ENCODE data around the gene ABCG1.

The ABCG1 gene

DNA sequence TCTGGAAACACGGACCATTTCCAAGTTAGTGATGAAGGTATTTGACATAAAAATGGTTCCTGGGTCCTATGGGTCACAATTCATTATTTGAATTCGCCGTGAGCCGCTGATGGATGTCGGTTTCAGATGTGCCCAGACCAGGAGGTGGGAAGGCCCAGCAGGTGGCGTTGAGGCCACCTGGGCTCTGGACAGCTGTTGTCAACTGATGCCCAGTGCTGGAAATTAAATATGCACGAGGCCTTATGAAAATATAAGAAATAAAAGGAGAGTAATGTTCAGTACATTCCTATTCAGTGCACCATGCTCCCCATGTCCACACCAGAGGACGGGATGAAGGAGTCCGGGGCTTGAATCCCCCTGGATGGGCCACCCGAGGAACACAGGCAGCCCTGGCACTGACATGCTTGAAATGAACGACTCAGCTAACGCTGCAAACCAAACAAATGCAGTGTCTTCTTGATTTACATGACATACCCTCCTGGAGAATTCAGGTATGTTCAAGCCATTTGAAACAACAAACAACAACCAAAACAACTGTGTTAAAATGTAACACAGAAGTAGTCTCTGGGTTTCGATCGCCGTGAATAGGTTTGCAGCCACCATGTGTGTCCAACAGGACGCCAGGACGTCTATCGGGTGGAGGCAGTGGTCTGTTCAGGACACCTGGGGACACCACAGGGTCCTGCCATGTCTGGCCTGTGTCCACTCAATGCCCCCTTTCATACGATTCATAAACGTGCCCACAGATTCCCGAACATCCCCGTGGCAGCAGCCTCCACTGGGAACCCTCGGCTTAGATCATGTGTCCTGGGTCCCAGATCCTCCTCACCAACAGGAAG, 90.2 kb downstream of the ABCG1 start:
- no peak for DNase-seq

DNA sequence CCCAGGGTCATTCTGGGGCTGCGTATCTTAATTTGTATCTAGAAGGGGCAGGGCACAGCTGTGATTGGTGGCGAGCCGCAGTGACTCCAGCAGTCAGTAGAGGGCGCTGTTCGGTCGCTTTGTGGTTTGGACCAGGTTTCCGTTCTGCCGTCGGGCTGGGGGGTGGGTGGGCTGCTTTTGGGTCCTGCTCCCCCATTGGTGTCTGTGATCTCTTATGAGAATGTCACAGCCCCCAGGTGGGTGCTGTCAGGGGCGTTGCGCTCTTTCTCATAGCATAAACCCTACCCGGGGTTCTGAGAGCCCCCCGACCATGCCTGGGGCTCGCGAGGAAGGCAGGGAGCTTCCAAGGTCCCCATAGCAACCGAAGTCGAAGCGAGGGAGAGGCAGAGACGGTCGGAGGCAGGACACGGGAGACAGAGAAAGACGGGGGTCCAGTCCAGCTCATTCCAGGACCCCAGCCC, 90.8 kb downstream of the ABCG1 start:
- DNase-seq, result peak; percentile 3

DNA sequence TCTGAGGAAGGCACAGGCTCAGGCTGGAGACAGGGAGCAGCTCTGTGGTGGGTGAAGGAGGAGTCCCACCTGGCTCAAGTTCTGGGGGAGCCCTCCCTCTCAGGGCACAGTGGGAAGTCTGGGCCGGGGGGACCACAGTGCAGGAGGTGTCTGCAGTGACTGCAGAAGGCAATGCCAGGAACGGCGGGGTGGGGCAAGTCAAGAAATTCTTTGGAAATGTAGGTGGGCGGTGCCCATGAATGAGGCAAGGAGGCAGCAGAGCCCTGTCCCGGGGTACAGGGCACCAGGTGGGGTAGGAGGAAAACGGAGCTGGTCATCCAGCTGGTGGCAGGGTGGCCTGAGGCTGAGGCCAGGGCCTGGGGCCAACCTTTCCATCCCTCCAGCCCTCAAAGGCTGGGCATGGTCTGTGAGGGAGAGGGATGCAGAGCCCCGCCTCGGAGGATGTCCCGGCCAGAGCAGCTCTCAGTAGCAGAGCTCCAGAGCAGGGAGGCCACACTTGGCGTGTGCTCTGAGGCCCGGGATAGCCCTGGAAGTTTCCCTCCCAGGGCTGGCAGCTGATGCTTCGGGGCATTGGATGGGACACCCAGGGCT, 91.6 kb downstream of the ABCG1 start:
- DNase-seq, result no peak

DNA sequence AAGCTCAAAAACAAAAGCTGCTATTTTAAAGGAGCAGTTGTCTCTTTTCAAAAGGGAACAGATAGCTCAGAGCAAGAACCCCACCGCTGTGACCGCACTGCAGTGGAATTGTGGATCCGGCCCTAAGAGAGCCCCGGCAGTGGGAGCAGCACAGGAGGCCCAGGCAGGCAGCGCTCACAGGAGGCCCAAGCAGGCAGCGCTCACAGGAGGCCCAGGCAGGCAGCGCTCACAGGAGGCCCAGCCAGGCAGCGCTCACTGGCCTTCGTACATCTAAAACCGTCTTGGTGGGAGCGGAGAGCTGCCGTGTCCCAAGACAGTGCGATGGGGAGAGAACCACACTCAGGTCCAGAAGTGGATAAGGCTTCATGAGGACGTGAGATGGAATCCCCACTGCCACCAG, 92.2 kb downstream of the ABCG1 start:
- DNase-seq, result no peak

DNA sequence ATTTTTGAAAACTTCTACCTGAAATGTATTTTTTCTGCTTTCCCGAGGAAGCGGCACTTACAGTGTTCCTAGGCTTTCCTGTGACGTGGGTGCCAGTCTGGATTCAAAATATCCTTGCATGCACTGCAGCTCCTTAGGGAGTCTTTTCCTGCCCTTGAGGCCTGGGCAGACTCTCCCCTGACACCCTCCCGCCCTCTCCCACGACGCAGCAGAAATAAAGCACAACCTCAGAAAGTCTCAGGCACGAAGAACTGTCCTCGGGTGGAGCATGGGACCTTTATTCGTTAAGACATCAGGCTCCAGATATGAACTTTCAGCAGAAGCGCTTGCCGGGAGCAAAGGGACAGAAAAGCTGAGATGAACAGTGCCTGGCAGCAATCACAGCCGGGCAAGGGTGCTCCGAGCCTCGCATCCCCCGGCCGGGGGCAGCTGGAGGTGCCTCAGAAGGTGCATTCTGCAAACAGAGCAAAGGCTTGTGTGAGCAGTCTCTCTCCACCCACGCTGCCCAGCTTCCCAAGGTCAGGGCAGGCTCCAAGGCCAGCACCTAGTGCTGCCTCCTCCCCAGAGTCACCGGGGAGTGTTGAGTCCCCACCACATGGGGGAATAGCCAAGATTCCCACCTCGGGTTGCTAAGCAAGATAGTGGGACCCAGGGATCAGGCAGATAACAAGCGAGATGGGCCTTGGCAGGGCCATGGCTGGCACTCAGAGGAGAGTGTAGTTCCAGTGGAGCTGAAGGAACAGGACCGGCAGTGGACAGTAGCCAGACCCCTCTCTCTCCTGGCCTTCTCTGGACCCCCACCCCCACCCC, 93.1 kb downstream of the ABCG1 start:
- DNase-seq, result no peak

DNA sequence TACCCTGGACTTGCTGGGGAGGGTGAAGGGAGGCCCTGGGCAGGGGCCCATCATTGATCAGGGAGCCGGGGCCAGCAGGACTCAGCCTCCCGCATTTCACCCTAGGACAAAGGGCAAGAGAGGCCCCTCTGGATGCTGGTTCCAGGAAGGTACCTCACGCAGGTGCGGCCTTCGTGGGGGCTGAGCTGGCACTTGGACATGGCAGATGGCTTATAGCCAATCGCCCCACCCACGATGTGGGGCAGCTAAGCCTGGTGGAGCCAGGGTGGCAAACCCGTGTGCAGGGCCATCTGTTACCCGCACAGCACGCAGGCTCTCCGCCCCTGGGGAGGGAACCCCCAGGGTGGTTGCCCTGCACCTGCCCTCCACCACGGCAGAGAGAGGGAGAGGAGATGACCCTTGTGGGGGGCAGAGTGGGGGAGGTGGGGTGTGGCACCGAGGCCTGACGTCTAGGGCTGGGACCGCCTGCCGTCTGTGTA, 93.7 kb downstream of the ABCG1 start:
- no peak for DNase-seq

DNA sequence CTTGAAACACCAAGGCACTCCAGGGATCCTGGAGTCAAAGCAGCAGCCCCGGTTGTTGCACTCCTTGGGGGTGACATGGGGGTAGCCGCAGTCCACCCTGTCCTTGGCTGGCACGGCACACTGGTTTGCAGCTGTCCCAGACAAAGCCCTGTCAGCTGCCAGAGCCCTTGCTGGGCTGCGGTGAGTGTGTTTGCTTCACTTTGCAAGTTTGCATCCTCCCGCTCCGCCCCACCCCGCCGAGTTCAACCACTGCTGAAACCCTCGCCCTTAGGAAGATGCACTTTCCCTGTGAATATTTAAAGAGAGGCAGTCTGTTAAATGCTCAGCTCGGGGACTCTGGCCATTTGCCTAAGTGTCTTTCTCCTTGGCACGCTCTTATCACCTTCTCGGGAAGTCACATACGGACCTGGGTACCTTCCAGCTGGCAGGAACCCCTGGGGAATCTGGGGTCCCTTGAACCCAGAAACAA, 94.6 kb downstream of the ABCG1 start:
- no peak for DNase-seq

DNA sequence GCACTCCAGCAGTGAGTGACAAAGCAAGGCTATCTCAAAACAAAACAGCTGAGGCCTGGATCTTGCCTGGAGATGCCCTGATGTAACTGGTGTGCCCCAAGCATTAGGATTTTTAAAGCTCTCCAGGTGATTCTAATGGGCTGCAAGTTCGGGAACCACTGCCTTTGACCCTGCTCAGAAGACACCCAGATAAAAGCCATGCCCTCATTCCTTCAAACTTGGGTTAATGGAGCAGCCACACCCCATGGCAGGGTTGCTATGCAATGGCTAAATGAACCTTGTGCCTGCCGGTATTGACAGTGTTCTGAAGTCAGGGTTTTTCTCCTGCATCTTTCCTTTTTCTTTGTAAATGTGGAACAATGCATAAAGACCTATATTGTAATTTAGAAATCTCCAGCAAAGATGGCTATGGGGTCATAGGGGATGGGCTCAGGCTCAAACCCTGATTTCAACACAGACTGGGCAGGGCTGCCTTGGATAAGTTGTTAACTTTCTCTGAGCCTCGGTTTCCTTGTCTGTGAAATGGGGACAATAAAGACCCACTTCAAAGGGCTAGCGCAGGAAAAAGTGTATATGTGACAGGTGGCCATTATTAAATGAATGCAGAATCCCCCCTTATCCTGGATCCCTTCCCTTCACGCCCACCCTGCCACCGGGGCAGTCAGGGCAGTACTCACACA, 95.8 kb downstream of the ABCG1 start:
- DNase-seq, result no peak

DNA sequence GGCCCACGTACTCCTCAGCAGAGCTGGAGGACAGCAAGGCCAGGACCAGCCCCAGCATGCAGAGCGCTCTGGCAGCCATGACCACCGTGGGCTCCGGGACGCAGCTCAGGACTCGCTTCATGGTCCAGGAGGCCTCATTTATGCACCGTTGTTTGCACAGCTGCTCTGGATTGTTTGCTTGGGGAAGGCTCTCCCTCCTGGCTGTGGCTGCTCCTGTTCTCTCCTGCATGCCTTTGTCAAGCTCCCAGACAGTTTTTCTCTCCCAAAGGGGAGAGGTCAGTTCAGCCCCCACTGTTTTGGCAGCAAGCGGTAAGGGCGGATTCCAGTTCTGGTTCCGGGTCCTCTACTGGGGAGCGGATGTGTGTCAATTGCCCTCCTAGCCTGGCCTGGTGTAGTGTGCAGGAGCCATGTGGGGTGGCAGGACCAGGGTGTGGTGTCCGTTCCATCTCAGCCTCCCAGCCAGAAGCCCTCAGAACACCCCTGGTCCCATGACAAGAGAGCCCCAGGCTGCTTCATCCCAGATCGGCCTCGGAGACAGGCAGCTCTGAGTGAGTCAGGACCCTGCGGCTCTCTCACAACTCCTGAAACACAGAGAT, 96.5 kb downstream of the ABCG1 start, which contains the start of gene TFF3:
Gene TFF3 (minus strand): TSS at position 114 of the 596 bp plus-strand sequence. CDS start 35 bp downstream, at position 79.
- DNase-seq, result no peak

DNA sequence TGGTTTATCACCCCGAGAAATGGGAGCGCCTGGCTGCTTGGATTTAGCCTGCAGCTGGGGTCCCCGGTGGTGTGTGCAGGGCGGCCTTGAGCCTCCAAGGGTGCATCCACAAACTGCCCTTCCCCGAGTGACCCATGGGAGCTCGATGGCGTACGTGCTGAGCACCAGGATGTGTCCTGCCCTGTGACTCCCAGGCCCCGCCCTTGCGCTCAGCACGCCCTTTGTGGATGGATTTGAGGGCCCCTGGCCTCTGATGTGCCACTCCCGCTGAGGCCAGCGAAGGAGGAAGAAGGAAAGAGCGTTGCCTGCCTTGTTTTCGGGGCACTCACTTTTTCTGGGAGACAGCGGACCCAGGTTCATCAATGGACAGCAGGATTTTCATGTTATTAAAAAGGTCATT, 98.0 kb downstream of the ABCG1 start:
- DNase-seq, result no peak

DNA sequence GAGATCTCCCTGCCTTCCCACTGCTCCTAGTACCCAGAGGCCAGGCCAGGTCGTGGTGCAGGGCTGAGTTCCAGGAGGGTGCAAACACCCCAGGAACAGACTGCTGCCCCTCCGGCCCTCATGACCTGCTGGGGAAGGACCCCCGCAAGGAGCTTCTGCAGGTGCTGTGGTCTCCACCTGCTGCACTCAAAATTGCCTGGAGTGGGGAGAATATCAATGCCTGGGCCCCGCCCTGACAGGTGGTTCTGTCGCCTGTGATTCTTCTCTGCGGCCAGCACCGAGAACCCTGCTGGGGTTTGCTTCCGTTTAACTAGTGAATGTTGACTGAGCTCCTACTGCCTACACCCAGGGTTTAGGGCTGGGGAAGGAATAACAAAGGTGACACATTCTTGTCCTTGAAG, 98.4 kb downstream of the ABCG1 start:
- DNase-seq, result no peak

DNA sequence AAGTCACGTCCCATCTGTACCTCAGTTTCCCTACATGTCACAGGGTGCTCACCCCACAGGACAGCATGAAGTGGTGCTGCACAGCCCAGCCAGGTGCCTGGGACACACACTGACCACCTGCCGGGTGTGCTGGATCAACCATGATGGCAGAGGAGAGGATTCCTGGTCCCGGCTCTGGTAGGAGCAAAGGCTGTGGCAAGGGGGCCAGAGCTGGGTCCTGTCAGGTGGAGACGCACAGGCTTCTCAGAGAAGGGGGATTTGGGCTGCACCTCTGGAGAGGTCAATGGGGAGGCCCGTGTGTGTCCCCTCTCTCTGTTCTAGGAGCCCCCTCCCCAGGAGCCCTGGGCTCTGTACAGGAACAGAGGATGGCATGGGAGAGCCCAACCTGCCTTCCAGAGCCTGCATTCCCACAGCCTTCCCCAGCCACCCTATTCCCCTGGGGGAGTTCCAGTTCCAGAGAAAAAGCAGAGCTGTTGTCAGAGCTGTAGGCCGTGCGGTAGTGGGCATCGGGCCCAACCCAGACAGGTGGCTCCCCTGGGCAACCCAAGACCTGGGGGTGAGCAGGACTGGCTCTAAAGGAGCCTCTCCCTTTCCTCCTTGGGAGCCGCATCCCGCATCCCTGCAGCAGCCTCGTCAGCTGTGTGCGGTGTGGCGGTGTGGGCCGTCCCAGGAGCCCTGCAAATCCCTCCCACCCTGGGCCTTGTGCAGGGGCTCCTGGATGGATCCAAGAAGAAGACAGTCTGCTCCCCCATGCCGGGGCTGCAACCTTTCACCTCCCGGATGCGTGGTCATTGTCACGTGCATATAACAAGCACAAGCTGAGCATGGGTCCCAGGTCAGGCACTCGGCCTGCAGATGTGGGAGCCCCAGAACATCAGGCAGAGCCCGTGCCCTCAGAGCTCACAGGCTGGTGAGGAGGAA, 99.1 kb downstream of the ABCG1 start:
- DNase-seq, result no peak

DNA sequence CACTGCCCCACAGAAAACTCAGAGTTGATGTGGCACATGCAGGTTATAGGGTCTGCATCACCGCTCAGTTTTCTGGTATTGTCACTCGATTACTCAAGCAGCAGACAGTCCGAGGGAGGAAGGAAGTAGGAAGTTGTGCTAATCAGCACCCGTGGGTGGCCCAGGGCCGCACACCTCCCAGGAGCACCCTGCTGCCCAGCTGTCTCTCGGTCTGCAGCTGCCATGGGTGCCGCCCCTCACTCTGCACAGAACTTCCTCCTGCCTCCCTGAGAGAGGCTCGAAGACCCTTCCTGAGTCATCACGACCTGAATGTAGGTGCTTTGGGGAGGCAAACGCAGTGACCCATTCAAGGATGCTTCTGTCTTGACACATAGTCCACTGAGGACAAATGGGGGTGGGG, 100.4 kb downstream of the ABCG1 start:
- DNase-seq, result no peak

DNA sequence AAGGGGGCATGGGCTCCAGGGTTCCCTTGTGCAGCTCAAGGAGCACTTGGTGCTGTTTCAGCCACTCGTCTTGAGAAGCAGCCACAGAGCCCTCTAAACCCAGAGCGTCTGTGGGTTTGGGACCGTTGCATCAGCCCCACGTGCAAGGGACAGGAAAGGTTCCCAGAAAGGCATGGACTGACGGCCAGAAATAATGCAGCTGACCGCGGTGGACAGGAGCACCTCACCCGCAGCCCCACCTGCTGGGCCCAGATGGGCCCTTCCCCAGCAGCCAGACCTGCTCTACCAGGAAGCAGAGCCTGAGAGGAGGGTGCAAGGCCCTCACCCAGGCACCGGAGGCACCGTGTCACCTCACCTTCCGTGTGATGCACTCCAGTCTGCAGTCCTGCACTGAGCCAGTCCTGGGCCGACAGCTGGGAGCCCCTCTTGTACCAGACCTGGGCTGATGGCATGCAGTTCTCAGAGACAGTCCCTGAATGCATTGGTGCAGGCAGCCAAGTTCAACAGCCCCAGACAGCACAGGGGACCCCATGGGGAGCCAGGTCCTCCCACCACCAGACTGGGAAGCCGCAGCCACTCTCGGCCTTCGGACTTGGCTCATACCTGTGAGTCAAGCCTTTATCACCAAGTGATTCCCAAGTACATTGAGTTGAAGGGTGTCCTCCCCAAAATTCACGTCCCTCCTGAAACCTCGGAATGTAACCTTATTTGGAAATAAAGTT, 101.1 kb downstream of the ABCG1 start:
- no peak for DNase-seq

DNA sequence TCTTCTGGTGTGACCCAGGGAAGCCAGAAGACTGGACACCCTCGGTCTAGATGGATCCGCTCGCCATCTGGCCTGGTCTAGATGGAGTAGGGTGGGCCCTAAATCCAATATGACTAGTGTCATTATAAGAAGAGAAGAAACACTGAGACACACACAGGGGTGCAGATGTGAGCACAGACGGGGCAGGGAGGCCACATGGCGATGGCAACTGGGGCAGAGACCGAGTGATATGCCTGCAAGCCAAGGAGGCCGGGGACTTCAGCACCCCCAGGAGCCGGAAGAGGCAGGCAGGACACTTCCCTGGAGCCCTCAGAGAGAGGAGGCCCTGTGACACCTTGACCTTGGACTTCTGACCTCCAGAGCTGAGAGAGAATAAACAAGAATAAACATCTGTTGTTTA, 101.9 kb downstream of the ABCG1 start:
- DNase-seq, result no peak

DNA sequence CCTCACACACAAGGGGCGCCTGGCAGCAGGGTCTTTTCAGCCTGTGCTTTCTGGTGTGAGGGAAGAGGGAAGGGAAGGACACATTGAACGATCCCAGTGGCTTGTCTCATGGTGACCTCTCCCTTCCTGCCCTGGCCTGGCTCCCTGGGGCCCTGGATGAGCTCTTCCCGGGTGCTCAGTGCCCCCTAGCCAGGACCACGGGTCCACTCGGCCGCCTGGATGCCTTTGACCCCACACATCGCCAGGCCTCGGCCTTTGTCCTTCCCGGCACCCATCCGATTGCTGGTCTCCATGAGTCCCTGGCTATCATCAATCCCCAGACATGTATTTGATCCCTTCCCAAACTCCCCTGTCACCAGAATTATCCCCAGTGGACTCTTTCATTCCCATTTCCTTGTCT, 102.3 kb downstream of the ABCG1 start:
- no peak for DNase-seq

DNA sequence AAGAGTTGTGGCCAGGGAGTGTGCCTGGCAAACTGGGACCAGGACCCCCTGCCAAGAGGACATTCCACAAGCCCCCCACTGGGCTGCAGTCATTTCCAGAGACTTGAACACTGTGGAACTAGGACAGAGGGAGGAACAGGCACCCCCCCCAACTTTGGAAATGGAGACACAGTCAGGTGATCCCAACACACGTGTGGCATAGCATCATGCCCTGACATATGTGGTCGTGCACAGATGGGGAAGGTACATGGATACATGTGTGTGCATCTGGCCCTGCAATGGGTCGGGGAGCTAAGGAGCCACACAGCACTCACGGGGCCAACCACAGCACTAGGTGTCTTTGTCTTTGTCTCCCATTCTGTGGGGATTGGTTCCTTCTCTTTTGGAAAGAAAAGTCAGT, 102.9 kb downstream of the ABCG1 start:
- DNase-seq, result no peak

DNA sequence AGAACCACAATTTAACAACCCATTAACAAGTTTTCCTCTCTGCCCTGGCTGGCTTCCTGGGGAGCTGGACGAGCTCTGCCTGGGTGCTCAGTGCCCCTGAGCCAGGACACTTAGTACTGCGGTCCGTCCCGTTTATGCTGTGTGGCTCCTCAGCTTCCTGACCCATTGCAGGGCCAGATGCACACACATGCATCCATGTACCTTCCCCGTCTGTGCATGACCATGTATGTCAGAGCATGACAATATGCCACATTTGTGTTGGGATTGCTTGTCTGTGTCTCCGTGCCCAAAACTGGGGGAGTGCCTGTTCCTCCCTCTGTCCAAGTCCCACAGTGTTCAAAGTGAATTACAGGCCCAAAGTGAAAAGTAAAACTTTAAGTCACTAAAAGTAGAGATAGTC, 106.0 kb downstream of the ABCG1 start:
- DNase-seq, result no peak

DNA sequence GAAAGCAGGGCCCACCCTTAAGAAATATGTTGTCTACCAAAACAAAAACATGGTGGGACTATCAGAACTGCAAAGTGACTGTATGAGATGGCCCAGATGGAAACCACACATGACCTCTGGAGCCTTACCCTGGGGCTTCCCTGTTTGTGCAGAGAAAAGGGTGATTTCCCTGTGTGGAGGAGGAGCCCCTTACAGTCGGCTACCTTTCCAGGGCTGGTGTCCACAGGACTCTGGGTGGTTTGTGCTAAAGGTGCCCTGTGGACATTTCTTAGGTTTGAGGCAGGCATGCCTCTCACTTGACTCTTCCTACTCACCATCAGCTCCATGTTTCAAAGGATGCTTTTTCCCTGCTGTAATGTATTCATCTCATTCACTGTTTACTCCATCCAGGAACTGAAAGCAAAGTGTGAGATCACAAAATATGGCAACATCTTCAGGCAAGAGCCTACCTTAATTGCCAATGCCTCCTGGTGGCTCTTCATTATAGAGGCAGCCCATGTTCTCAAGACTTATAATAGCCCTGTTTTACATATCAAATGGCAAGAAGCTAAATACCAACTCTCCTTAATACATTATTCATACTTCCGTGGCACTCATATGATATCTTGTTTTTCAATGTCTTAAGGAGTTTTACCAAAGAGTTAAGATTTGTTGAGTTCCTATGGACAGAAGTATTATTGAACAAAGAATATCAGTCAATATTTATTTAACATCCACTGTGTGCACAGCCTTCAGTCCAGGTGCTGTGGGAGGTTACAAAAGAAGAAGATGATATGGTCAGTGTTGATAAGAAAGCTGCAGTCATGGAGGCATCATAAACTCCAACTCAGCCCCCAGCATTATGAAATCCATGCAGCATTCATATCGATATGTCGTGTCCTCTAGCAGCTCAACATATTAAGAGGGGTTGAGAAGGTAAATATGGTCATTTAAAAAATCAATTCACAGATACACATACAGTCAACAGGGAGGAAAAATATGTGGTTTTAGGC, 111.7 kb downstream of the ABCG1 start:
- no peak for DNase-seq

Data from fibroblast of skin of back (primary cell).